Neuronal stem cell (in vitro differentiated cells): ENCODE data around the gene NLGN2.

ENCODE experiments used
- DNase-seq: peaks from one replicate; pipeline ENCODE4 v3.0.0-alpha.2; 2013; ENCODE audit warnings: low spot score
- H2AFZ ChIP-seq: one replicate; pipeline ENCODE4 v1.6.1; 2013; ENCODE audit warnings: mild to moderate bottlenecking, low read length, inconsistent platforms
- H2AK5ac ChIP-seq: 2 replicates; pipeline ENCODE4 v1.6.1; 2013; ENCODE audit warnings: low read depth, mild to moderate bottlenecking, inconsistent platforms, low read length, moderate library complexity, mixed read lengths
- H2BK120ac ChIP-seq: 2 replicates; pipeline ENCODE4 v1.6.1; 2013; ENCODE audit warnings: low read depth, mild to moderate bottlenecking, inconsistent platforms, low read length, moderate library complexity, mixed read lengths
- H2BK12ac ChIP-seq: one replicate; pipeline ENCODE4 v1.6.1; 2013; ENCODE audit warnings: low read length, inconsistent platforms
- H2BK15ac ChIP-seq: 2 replicates; pipeline ENCODE4 v1.6.1; 2013; ENCODE audit warnings: mild to moderate bottlenecking, low read length, inconsistent platforms, mixed read lengths
- H2BK5ac ChIP-seq: one replicate; pipeline ENCODE4 v1.6.1; 2013; ENCODE audit warnings: inconsistent platforms, mild to moderate bottlenecking, low read length, moderate library complexity
- H3K14ac ChIP-seq: one replicate; pipeline ENCODE4 v1.6.1; 2013; ENCODE audit warnings: low read length, inconsistent platforms
- H3K18ac ChIP-seq: 2 replicates; pipeline ENCODE4 v1.6.1; 2013; ENCODE audit warnings: low read length, inconsistent platforms
- H3K23ac ChIP-seq: 2 replicates; pipeline ENCODE4 v1.6.1; 2013; ENCODE audit warnings: low read depth, mild to moderate bottlenecking, mixed read lengths, low read length, inconsistent platforms; ENCODE audit not compliant: poor library complexity
- H3K27ac ChIP-seq: replicated peaks from 3 replicates; pipeline ENCODE4 v1.5.1; 2013; ENCODE audit warnings: low read length, inconsistent platforms
- H3K27me3 ChIP-seq, 3 experiments: 2 replicates each; pipeline ENCODE4 v1.6.1; 2013; ENCODE audit warnings: low read length in 3 of 3, mild to moderate bottlenecking in 2 of 3, inconsistent platforms in 1 of 3, low read depth in 1 of 3, mixed read lengths in 1 of 3, moderate library complexity in 1 of 3; ENCODE audit not compliant: control insufficient read depth in 3 of 3, insufficient read depth in 3 of 3
- H3K36me3 ChIP-seq, 2 donors: replicated peaks in 1 of 2; 2 replicates each; pipeline ENCODE4 v1.6.1; 2013; ENCODE audit warnings: low read length in 2 of 2; ENCODE audit not compliant: control insufficient read depth in 2 of 2, insufficient read depth in 2 of 2
- H3K4ac ChIP-seq: 2 replicates; pipeline ENCODE4 v1.6.1; 2013; ENCODE audit warnings: inconsistent platforms, mild to moderate bottlenecking, low read length, moderate library complexity
- H3K4me1 ChIP-seq, 2 donors: 1 replicate in 1 of 2; 2 replicates in 1 of 2; pipeline ENCODE4 v1.6.1; 2013; ENCODE audit warnings: low read length in 2 of 2, low read depth in 1 of 2; ENCODE audit not compliant: control insufficient read depth in 2 of 2, insufficient read depth in 1 of 2
- H3K4me2 ChIP-seq: one replicate; pipeline ENCODE4 v1.6.1; 2013; ENCODE audit warnings: mild to moderate bottlenecking, low read length, inconsistent platforms; ENCODE audit not compliant: insufficient read depth, poor library complexity, severe bottlenecking
- H3K4me3 ChIP-seq, 2 donors: 2 replicates each; pipeline ENCODE4 v1.5.1; 2013; ENCODE audit warnings: low read length in 2 of 2, mild to moderate bottlenecking in 2 of 2, inconsistent platforms in 1 of 2, moderate library complexity in 1 of 2
- H3K79me1 ChIP-seq: one replicate; pipeline ENCODE4 v1.6.1; 2013; ENCODE audit warnings: low read depth, mild to moderate bottlenecking, inconsistent platforms, low read length, moderate library complexity
- H3K9ac ChIP-seq: one replicate; pipeline ENCODE4 v1.6.1; 2013; ENCODE audit warnings: mild to moderate bottlenecking, low read depth, low read length, inconsistent platforms; ENCODE audit not compliant: poor library complexity
- H3K9me3 ChIP-seq, 2 donors: replicated peaks in 1 of 2; 2 replicates each; pipeline versions ENCODE3 to v1.6.1; 2013; ENCODE audit warnings: low read length in 2 of 2, mild to moderate bottlenecking in 2 of 2, inconsistent platforms in 1 of 2, low read depth in 1 of 2, mixed read lengths in 1 of 2, moderate library complexity in 1 of 2; ENCODE audit not compliant: control insufficient read depth in 2 of 2, insufficient read depth in 1 of 2
- H4K8ac ChIP-seq: one replicate; pipeline ENCODE4 v1.6.1; 2013; ENCODE audit warnings: low read depth, mild to moderate bottlenecking, inconsistent platforms, low read length, moderate library complexity
- H4K91ac ChIP-seq: one replicate; pipeline ENCODE4 v1.6.1; 2013; ENCODE audit warnings: low read length, low read depth, mild to moderate bottlenecking, inconsistent platforms; ENCODE audit not compliant: poor library complexity
- whole genome bisulfite sequencing, 2 donors: extraction: QIAGEN DNeasy Blood & Tissue Kit; methylation state at CpG; one replicate each; pipeline ENCODE4 v1.1.7; 2013; ENCODE audit warnings: missing lambda C conversion rate in 2 of 2, mixed read lengths in 1 of 2; ENCODE audit not compliant: insufficient read length in 2 of 2, insufficient replicate concordance in 1 of 2; ENCODE audit errors: extremely low coverage in 2 of 2; 5-methylcytosine and 5-hydroxymethylcytosine counted together

NLGN2 gene

DNA sequence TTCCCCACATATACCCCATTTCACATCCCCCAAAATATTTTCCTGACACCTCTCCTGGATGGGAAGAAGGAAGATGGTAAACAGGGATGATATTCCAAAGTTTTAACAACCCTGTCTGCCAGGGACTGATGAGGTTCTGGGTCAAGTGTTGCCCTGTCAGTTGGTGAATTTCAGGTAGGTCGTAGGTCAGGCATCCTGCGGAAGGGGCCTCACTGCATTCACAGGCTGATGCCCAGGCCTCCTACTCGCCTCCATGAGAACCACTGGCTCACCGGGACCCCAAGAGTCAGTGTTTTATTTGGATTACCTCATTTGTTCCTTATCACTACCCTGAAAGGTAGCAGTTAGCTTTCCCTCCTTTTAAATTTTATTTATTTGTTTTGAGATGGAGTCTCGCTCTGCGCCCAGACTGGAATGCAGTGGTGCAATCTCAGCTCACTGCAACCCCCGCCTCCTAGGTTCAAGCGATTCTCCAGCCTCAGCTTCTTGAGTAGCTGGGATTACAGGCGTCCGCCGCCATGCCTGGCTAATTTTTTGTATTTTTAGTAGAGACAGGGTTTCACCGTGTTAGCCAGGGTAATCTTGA, 61.3 kb downstream of the NLGN2 start:
- Histone ChIP-seq H2AFZ (no peak overlapping the region), H3K23ac (no peak overlapping the region), H2BK120ac (no peak overlapping the region), H2BK5ac (no peak overlapping the region), H2BK15ac (no peak overlapping the region), H4K8ac (no peak overlapping the region), H3K27ac (no peak overlapping the region), H3K4ac (no peak overlapping the region), H2BK12ac (no peak overlapping the region), H3K18ac (no peak overlapping the region), H2AK5ac (no peak overlapping the region), H3K36me3 (peaks cover 3 to 15% of the 10 kb centered on the region in 2 donors), H3K4me3 (no peak overlapping the region), H3K14ac (no peak overlapping the region), H3K9ac (no peak overlapping the region), H4K91ac (no peak overlapping the region), H3K4me1 (peaks cover 4 to 7% of the 10 kb centered on the region in 2 donors), H3K4me2 (no peak overlapping the region), H3K79me1 (peaks cover 4% of the 10 kb centered on the region), H3K27me3 (no peaks in the 10 kb centered on the region), H3K9me3 (no peaks in the 10 kb centered on the region)
- DNase-seq: no peak
- WGBS, 2 donors: no CpG with 5 or more reads among the region's 12 CpGs
